HG02571 (cell line): ENCODE measurements around the gene PRKCQ.
"Not testable (repeated sequence)": the region's sequence is repeated elsewhere in the genome, so short reads cannot be mapped to it uniquely, and the experiment has no call there.

Experiments
- ATAC-seq: cut with Tn5 transposase; IDR thresholded peaks from one replicate; pipeline ENCODE4 v1.9.1; 2021; ENCODE audit warnings: mild to moderate bottlenecking, moderate library complexity; ENCODE audit not compliant: unreplicated experiment

Gene PRKCQ

GRCh38 chr10:6394084-6394483 is 186.0 kb downstream of the PRKCQ start:
- no peak for ATAC-seq

DNA sequence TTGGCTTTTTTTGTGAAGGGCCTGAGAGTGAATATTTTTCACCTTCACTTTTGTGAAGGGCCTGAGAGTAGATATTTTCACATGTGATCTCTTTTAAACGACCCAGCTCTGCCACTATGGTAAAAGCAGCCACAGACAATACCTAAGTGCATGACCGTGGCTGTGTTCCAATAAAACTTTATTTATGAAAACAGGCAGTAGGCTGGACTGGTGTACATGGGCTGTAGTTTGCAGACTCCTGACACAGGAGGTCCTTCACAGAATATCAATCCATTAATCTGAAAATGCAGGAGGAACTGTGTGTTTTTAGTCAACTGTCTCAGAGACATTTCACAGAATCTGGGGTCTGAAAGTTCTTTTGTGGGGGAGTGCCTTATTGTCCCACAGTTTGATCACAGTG is 186.9 kb downstream of the PRKCQ start:
- ATAC-seq = no peak

- no peak for ATAC-seq
Measured at GRCh38 chr10:6390213-6390845, 189.7 kb downstream of the PRKCQ start.

GRCh38 chr10:6388261-6388893 is 191.7 kb downstream of the PRKCQ start:
- ATAC-seq = no peak

GRCh38 chr10:6386960-6387359 is 193.1 kb downstream of the PRKCQ start:
- no peak for ATAC-seq

DNA sequence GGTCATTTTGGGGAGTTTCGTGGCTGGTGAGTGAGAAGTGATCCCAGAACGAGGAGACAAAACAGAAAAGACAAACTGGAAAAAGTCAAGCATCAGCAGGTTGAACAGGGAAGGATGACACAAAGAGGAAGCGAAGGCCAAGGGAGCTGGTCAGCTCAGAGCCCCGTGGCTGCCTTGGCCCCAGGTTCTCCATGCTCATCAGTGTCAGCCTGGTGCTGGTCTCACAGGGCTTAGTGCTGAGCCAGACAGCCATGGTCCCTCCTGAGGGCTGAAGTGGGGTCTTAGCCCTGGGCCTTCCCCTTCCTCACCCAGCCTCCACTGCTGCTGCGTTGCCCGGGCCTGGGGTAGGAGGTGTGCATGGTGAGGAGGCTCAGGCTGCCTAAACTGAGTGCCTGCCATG is 193.7 kb downstream of the PRKCQ start:
- ATAC-seq = no peak

- no peak for ATAC-seq
Measured at GRCh38 chr10:6385665-6386064, 194.4 kb downstream of the PRKCQ start.

- no peak for ATAC-seq
Measured at GRCh38 chr10:6384847-6385246, 195.2 kb downstream of the PRKCQ start.

DNA sequence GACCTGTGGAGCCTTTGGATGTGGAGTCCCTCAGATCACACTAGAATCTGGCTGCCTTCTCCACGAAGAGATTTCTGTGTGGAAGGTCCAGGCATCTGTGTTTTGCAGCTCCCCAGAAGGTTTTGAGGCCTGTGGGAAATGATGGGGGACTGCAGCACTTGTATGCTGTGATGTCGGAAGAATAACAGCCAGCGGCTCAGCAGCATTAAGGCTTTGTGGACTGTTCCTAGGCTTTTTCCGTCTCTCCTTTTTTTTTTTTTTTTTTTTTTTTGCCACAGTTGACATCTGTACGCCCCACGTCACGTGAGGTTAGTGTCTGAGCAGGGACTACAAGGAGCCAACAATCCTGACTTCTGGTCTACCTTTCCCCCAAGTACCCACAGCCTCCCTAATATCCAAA is 196.0 kb downstream of the PRKCQ start:
- ATAC-seq = no peak

DNA sequence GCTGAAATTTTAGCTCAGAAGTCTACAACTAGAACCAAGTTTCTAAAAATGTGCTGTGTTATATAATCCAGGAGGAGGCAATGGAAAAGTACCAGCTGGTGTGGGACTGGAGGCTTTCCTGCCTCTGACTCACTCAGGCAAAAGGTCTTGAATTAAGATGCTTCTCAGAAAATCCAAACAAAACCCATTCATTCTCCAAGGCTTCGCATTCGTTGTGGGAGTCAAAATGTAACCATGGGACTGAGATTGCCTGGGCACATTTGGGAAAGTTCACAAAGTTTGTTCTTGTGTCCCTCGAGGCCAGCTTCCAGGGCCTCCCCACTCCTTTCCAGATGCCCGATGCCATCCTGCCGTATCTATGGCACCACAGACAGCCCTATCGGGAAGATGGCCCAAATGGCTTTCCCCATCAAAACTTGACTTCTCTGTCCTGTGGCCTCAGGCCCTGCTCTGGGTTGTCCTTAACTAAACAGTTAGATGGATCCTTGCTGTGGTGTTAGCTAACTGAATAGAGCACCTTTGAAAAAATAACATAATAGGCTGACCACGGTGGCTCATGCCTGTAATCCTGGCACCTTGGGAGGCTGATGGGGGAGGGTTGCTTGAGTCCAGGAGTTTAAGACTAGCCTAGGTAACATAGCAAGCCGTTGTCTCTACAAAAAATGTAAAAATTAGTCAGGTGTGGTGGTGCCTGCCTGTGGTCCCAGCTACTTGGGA is 196.8 kb downstream of the PRKCQ start:
- ATAC-seq = no peak

- ATAC-seq = peak; percentile 87
Measured at GRCh38 chr10:6382081-6382480, 198.0 kb downstream of the PRKCQ start.

DNA sequence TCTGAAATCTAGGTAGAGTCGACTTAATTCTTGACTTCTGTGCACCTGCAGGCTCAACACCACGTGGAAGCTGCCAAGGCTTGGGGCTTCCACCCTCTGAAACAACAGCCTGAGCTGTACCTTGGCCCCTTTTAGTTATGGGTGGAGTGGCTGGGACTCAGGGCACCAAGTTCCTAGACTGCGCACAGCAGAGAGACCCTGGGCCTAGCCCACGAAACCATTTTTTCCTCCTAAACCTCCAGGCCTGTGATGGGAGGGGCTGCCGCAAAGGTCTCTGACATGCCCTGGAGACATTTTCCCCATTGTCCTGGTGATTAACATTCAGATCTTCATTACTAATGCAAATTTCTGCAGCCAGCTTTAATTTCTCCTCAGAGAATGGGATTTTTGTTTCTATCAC is 199.6 kb downstream of the PRKCQ start:
- ATAC-seq = not testable (repeated sequence)

DNA sequence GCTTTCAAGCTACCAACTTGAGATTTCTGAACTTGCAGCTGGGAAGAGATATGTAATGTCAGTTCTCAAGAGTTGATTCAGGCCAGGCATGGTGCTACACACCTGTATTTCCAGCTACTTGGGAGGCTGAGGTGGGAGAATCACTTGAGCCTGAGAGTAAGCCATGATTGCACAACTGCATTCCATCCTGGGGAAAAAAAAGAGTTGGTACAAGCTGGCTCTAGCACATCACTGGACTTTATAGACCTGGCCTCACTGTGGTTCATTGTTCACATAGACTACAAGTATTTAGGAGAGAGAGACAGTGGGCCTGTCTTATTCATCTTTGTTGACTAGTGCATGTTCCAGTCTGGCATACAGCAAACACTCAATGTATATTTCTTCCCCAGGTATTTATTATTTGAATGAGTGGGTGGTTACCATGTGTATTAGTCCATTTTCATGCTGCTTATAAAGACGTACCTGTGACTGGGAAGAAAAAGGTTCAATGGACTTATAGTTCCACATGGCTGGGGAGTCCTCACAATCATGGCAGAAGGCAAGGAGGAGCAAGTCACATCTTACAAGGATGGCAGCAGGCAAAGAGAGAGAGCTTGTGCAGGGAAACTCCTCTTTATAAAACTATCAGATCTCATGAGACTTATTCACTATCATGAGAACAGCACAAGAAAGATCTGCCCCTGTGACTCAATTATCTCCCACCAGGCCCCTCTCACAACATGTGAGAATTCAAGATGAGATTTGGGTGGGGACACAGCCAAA is 200.9 kb downstream of the PRKCQ start:
- ATAC-seq = no peak
